ENCODE measurements around the gene NDUFB10.
A peak's percentile ranks its signal among the peaks of the same experiment; 100 is the strongest.

Gene NDUFB10

GRCh38 chr16:2004795-2005517 is 45.6 kb downstream of the NDUFB10 start:
- DNase-seq = no peak

- no peak for DNase-seq
Observed at GRCh38 chr16:2005646-2006045, 46.3 kb downstream of the NDUFB10 start.

GRCh38 chr16:2006317-2006716 is 47.0 kb downstream of the NDUFB10 start:
- no peak for DNase-seq

- no peak for DNase-seq
Observed at GRCh38 chr16:2007081-2007836, 47.9 kb downstream of the NDUFB10 start.

- DNase-seq = no peak
Observed at GRCh38 chr16:2008009-2008526, 48.7 kb downstream of the NDUFB10 start.

- DNase-seq = no peak
Observed at GRCh38 chr16:2008631-2009163, 49.4 kb downstream of the NDUFB10 start.

- DNase-seq = no peak
Observed at GRCh38 chr16:2009164-2009711, 49.9 kb downstream of the NDUFB10 start.

GRCh38 chr16:2009791-2010510 is 50.6 kb downstream of the NDUFB10 start, which contains the start of gene ZNF598:
Gene ZNF598, minus strand, starts transcription at chr16:2009821.
- peak; percentile 70 for DNase-seq
